ENCODE measurements around the gene P4HB.

DNA sequence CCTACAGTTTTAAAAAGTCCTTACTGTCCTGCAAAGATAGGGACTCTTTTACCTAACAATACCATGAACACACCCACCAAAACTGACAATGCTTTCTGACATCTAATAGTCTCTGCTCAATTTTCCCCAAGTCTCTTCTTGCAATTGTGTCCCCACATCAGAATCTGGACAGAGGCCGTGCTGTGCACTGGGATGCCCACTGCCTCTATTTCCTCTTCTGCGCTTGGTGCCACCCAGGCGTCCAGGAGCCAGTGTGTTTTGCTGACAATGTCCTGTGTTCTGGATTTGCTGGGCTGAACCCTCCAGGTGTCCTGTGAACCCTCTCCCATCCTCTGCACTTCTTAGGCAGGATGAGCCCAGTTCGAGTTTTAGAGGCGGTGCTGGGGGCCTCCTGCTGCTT, 17.2 kb upstream of the P4HB start:
- TF ChIP-seq, protein P1, sequence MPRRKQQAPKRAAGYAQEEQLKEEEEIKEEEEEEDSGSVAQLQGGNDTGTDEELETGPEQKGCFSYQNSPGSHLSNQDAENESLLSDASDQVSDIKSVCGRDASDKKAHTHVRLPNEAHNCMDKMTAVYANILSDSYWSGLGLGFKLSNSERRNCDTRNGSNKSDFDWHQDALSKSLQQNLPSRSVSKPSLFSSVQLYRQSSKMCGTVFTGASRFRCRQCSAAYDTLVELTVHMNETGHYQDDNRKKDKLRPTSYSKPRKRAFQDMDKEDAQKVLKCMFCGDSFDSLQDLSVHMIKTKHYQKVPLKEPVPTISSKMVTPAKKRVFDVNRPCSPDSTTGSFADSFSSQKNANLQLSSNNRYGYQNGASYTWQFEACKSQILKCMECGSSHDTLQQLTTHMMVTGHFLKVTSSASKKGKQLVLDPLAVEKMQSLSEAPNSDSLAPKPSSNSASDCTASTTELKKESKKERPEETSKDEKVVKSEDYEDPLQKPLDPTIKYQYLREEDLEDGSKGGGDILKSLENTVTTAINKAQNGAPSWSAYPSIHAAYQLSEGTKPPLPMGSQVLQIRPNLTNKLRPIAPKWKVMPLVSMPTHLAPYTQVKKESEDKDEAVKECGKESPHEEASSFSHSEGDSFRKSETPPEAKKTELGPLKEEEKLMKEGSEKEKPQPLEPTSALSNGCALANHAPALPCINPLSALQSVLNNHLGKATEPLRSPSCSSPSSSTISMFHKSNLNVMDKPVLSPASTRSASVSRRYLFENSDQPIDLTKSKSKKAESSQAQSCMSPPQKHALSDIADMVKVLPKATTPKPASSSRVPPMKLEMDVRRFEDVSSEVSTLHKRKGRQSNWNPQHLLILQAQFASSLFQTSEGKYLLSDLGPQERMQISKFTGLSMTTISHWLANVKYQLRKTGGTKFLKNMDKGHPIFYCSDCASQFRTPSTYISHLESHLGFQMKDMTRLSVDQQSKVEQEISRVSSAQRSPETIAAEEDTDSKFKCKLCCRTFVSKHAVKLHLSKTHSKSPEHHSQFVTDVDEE (CRISPR knock-in tag; IDR thresholded peaks at IDR 0.05) = no peak
- TF ChIP-seq, protein P2, sequence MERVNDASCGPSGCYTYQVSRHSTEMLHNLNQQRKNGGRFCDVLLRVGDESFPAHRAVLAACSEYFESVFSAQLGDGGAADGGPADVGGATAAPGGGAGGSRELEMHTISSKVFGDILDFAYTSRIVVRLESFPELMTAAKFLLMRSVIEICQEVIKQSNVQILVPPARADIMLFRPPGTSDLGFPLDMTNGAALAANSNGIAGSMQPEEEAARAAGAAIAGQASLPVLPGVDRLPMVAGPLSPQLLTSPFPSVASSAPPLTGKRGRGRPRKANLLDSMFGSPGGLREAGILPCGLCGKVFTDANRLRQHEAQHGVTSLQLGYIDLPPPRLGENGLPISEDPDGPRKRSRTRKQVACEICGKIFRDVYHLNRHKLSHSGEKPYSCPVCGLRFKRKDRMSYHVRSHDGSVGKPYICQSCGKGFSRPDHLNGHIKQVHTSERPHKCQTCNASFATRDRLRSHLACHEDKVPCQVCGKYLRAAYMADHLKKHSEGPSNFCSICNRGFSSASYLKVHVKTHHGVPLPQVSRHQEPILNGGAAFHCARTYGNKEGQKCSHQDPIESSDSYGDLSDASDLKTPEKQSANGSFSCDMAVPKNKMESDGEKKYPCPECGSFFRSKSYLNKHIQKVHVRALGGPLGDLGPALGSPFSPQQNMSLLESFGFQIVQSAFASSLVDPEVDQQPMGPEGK (CRISPR knock-in tag; IDR thresholded peaks at IDR 0.05; ENCODE audit: borderline replicate concordance) = no peak
- TF ChIP-seq, protein P3, sequence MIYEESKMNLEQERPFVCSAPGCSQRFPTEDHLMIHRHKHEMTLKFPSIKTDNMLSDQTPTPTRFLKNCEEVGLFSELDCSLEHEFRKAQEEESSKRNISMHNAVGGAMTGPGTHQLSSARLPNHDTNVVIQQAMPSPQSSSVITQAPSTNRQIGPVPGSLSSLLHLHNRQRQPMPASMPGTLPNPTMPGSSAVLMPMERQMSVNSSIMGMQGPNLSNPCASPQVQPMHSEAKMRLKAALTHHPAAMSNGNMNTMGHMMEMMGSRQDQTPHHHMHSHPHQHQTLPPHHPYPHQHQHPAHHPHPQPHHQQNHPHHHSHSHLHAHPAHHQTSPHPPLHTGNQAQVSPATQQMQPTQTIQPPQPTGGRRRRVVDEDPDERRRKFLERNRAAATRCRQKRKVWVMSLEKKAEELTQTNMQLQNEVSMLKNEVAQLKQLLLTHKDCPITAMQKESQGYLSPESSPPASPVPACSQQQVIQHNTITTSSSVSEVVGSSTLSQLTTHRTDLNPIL (CRISPR knock-in tag; IDR thresholded peaks at IDR 0.05; ENCODE audit: low read depth) = no peak
- no peak for TF ChIP-seq ISL1 (CRISPR knock-in tag; IDR thresholded peaks at IDR 0.05)
- TF ChIP-seq ZFP3 (CRISPR knock-in tag; IDR thresholded peaks at IDR 0.05) = no peak
- no peak for TF ChIP-seq ZC3H10 (CRISPR knock-in tag; IDR thresholded peaks at IDR 0.05)

Measured in SK-N-SH treated with all-trans-retinoic acid at 6 μM for 48 hours (cell line).